Hematopoietic multipotent progenitor cell treated with erythropoietin and hydrocortisone succinate and interleukin-3 and kit ligand, for 8 days (in vitro differentiated cells): ENCODE results near the gene GPR75.

Source experiments
- DNase-seq: peaks from one replicate; pipeline ENCODE4 v3.0.0-alpha.2; 2015

Gene GPR75

DNA sequence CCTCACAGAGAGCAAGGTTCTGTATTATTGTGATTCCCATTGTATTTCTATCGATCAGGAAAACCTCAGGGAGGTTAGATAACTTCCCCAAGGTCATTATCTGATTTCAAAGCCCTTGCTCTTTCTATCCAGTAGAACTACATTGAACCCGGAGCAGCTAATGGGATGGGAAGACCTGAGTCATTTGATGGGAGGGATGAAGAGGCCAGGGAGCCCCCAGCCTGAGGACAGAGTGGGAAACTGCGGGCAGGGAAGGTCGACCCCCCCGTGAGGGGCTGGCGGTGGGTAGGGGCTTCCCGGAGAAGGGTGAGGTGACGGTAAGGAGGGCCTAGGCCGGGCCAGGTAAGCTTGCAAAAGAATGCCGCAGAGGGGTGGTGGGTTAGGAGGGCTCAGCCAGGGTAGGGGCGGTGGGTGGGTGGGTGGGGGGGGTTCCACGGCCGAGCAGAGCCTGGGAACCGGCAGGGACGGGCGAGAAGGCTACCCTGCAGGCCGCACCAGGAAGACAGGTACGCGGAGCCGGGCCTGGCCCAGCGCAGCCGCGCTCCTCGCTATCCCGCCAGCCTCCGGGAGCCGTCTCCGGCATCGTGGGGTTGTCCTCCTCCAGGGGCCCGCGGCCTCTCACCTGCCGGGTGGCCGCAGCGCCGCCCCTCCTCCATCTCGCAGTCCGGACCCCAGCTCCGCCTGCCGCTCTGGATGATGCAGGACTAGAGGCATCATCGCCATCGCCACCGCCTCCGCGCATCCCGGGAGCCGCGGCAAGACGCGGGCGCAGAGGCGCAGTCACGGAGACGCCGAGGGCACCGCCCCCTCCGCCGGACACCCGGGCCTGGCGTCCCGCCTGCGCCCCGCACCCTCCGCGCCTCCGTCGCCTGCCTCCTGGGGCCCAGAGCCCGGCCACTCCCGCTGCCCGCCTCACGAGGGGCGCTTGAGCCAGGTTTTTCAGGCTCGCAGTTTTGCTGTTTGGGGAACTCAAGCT, at the start of gene GPR75:
GPR75 (minus strand) TSS at position 762 of the 976 bp plus-strand sequence. CDS start 5,211 bp downstream, outside the sequence.
- no peak for DNase-seq

DNA sequence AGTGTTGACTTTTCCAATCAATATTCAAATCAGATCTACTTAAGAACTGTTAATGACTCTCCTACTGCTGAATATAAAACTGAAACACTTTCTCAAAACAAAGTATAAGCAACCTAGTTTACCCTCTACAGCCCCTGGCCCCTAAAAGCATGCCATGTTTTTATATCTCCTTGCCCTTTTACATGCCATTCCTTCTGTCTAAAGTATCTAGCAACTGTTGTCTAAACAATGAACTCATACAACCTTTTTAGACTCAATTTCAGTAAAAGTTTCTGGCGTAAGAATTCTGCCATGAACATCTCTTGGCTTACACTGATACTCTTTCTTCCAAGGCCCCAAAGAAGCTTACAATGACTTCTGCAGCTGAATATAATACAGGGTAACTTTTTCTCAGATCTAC, 47.8 kb upstream of the GPR75 start:
- no peak for DNase-seq

DNA sequence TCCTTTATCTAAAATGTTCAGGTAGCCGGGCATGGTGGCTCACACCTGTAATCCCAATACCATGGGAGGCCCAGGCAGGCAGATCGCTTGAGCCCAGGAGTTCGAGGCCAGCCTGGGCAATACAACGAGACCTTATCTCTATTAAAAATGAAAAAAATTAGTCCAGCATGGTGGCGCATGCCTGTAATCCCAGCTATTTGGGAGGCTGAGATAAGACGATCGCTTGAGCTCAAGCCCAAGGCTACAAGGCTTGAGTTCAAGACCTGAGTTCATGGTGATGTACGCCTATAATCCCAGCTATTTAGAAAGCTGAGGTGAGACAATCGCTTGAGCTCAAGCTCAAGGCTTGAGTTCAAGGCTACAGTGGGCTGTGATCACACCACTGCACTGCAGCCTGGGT, 45.6 kb upstream of the GPR75 start:
- no peak for DNase-seq

DNA sequence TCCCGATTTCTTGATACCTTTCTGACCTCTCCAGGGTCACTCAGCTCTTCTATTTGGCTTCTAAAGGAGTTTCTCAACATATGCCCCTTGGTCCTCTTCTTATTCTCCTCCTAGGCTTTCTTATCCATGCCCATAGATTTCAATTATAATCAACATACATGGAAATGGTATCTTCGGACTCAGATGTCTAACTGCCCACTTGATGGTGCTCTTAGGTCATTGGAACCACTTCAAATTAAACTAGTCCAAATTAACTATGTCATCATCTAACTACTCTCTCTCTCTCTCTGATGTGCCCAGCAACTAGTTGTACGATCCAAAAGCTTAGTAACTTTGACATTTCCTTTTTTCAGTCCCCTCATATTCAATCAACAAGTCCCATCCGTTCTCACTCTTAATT, 43.2 kb upstream of the GPR75 start:
- DNase-seq, result no peak

- DNase-seq, result no peak
Measured at GRCh38 chr2:53901192-53901591, 41.4 kb upstream of the GPR75 start.

DNA sequence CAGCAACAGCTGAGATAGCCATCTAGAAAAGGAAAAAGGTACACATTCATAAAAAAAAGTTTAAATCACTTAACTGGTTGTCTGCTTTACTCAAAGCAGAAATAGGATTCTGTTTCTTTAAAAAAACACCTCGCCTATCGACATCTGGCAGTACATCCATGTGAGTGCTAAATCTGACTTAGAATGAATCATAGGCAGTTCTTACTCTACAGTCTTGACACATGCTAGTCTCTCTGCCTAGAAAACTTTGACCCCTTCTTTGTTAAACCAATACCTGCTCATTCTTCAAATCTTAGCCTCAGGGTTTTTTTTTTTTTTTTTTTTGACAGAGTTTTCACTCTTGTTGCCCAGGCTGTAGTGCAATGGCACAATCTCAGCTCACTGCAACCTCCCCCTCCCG, 37.1 kb upstream of the GPR75 start:
- DNase-seq, result no peak

DNA sequence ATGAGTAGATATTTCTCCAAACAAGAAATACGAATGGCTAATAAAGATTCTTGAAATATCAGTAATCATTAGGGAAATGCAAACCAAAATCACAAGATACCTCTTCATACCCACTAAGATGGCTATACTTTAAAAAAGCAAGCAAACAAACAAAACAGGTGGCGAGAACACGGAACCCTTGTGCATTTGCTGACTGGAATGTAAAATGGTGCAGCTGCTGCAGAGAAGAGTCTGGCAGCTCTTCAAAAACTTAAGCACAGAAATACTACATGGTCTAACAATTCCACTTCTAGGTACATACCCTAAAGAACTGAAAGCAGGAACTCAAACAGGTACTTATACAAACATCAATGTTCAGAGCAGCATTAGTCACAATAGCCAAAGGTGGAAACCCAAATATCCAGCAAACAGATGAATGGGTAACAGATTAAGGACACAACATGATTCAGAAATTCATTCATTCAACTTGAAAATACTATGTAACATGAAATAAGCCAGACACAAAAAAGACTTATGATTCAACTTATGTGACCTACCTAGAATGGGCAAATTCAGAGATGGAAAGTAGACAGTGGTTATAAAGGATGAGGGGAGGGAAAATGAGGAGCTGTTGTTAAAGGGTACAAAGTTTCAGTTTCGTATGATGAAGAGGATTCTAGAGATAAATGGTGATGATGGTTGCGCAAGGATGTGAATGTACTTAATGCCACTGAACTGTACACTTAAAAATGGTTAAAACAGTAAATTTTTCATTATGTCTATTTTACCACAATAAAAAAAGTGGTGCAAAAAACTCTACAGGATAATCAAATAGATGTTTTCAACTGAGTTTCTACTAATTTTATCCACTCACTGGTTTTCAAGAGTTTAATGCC, 26.9 kb upstream of the GPR75 start:
- no peak for DNase-seq

DNA sequence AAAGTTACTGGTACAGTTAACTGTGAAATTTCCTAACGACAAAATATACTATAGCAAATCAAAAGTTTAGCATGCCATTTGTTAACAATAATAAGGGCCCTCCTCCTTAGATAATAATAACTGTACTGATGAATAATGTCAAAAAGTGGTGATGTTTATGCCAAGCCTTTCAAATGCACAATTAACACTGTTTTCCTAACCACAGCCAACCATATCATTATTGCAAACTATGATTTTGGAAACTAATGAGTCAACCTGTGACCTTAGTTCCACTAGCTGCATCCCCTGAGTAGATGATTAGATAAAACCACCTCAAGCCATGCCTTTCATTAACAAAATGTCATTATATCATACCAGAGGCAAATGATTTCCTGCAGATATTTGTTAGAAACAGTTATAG, 25.1 kb upstream of the GPR75 start:
- DNase-seq, result no peak

DNA sequence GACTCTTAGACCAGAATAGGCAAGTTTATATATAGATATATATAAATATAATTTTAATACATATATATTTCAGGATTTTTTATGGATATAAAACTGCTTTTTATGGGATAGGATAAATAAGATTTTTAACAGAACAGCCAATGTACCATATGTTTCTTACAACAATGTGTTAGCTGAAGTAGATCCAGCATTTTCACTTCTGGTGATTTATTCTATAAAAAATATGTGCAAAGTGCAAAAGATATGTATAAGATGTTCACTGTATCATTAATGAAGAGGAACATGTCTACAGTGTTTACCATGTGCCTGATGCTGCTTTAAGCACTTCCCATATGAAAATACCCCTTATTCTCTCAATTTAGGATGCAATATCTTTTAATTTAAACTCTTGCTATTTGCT, 22.2 kb upstream of the GPR75 start:
- no peak for DNase-seq

GRCh38 chr2:53881360-53881759, 21.6 kb upstream of the GPR75 start:
- DNase-seq, result no peak

DNA sequence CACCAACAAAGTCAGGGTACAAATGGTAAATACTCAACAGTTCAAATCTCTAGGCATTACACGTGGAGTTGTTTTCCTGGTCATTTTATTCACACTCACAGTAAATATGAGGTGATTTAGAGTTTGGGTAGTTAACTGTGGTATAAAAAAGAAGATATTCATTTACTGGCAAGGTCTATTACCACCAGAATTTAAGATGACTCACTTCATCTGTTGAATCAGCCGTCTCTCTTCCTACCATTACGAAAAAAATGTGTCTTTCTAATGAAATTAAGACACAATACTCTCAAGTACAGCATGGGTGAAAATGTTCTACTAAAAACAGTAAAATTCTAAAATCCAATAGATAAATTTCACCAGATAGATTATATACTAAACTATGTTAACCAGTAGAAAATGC, 21.0 kb upstream of the GPR75 start:
- no peak for DNase-seq

GRCh38 chr2:53877556-53877955, 17.8 kb upstream of the GPR75 start:
- no peak for DNase-seq

- no peak for DNase-seq
Measured at GRCh38 chr2:53877112-53877511, 17.3 kb upstream of the GPR75 start.

DNA sequence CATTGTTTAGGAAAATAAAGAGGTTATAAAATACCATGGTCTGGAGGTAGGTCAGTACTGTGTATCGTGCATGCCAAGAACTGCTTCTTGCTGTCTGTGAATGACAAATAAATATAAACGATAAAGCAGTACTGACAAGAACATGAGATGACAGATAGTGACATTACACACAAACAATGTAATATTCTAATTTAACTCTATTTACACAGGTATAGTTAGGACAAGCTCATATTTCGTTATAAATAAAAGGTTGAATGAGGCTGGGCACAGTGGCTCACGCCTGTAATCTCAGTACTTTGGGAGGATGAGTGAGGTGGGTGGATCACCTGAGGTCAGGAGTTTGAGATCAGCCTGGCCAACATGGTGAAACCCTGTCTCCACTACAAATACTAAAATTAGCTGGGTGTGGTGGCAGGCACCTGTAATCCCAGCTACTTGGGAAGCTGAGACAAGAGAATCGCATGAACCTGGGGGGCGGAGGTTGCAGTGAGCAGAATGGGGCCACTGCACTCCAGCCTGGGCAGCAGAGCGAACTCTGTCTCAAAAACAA, 14.7 kb upstream of the GPR75 start:
- DNase-seq, result no peak

DNA sequence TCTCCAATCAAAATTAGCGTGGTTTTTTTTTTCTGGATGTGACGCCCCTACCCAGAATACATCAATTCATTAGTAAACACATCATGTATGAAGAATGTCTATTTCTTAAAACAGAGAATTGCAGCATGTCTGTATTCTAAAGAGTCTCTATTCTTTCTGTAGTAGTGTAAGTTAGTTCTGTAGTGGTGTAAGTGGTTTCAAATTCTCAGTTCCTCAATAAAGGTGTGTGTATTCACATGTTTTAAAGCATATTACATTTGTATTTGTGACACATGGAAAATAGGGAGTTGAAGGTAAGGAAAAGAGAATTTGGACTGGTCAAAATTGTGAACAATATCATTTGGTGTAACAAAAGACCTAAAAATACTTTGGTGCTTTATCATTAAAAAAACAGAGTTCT, 8.0 kb upstream of the GPR75 start:
- no peak for DNase-seq

GRCh38 chr2:53867169-53867568, 7.4 kb upstream of the GPR75 start:
- DNase-seq, result no peak

GRCh38 chr2:53865962-53866361, 6.2 kb upstream of the GPR75 start:
- no peak for DNase-seq

DNA sequence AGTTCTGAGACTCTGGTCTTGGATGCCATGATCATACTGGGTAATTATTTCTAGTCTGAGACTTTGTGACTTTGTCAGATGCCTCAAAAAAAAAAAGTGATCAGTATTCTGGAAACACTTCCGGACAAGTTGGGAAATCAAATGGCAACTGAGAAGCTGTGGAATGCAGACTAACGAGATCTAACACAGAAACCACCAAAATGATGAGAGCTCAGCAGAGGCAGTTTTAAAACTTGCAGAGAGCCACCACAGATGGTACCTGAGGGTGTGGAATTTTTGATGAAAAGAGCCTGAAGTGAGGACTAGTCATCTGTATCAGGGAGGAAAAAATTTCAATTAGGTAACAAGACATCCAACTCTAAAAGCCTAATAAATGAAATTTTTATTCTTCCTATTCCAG, 5.5 kb upstream of the GPR75 start:
- no peak for DNase-seq

DNA sequence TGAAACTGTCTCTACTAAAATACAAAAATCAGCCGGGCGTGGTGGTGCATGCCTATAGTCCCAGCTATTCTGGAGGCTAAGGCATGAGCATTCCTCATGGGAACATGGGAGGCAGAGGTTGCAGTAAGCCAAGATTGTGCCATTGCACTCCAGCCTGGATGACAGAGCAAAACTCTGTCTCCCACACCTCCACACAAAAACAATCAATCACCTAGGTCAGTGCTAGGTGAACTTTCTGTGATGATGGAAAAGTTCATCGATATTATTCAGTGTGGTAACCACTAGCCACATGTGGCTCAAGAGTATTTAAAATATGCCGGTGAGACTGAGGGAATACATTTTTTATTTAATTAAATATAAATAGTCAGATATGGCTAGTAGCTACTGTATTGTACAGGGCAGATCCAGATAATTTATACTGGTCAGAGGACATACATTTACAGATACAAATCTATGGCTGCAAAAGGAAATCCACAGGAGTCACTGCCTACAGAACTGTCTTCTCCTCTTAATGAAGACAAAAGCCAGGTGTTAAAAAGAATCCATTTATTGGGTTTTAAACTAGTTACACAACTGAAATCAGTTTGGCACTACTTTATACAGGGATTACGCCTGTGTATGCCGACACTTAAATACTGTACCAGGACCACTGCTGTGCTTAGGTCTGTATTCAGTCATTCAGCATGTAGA, 3.9 kb upstream of the GPR75 start:
- DNase-seq, result no peak

DNA sequence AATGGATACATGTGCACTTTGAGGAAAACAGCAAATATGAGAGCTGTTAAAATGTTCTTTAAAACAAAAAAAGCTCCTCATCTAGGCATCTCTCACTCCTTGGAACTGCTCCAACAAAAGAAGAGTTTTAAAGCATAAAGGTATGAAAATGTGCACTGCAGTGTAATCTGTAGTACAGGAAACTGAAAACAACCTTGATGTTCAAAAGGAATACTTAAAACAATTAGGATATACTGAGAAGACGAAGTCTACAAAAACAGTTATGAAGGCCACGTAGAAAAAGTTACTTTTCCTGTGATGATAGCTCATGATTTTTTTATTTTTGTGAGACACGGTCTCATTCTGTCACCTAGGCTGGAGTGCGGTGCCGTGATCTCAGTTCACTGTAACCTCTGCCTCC, 2.1 kb upstream of the GPR75 start:
- DNase-seq, result no peak

- no peak for DNase-seq
Measured at GRCh38 chr2:53856272-53856671, 3.5 kb downstream of the GPR75 start.

- DNase-seq, result no peak
Measured at GRCh38 chr2:53854678-53855077, 5.1 kb downstream of the GPR75 start.

DNA sequence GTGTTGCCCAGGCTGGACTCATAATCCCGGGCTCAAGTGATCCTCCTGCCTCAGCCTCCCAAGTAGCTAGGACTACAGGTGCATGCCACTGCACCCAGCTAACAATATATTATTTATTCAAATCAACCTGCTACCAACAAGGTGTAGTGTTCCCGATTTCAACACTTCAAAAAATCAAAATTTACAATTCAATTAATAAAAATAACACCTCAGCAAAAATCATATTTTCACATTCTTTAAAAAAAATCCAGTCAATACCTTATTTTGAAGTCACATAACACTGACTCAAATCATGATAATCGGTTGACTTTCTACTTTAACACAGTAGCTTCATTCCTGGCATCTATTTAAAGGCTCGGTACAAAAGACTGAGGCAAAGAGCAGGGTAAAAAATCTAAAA, 7.2 kb downstream of the GPR75 start:
- DNase-seq, result no peak
